Anterior cingulate cortex (tissue), 58 donors: ENCODE measurements around the gene TK2.
A peak's percentile ranks its signal among the peaks of the same experiment; 100 is the strongest.
"Not testable (repeated sequence)": the region's sequence is repeated elsewhere in the genome, so short reads cannot be mapped to it uniquely, and the experiment has no call there.

ENCODE experiments used
- DNase-seq, 58 donors: peaks; one replicate each; lab custom pipeline; 2025; lab: John Stamatoyannopoulos, UW

Gene TK2

GRCh38 chr16:66522816-66523590, 26.9 kb downstream of the TK2 start:
- DNase-seq = no peak

GRCh38 chr16:66521951-66522771, 27.8 kb downstream of the TK2 start:
- DNase-seq = peak in 1 of 58 donors; percentile 22

- no peak for DNase-seq
Observed at GRCh38 chr16:66521252-66521713, 28.6 kb downstream of the TK2 start.

GRCh38 chr16:66520406-66521170, 29.3 kb downstream of the TK2 start:
- DNase-seq = peak in 3 of 58 donors; percentile 19 to 26 (median 26)

GRCh38 chr16:66519482-66520373, 30.2 kb downstream of the TK2 start:
- no peak for DNase-seq

GRCh38 chr16:66517586-66518263, 32.2 kb downstream of the TK2 start:
- peak in 1 of 58 donors; percentile 57 for DNase-seq

GRCh38 chr16:66516808-66517585, 32.9 kb downstream of the TK2 start:
- DNase-seq = peak in 57 of 58 donors; percentile 25 to 98 (median 84)

GRCh38 chr16:66516509-66516807, 33.5 kb downstream of the TK2 start:
- DNase-seq = peak in 1 of 58 donors; percentile 86

DNA sequence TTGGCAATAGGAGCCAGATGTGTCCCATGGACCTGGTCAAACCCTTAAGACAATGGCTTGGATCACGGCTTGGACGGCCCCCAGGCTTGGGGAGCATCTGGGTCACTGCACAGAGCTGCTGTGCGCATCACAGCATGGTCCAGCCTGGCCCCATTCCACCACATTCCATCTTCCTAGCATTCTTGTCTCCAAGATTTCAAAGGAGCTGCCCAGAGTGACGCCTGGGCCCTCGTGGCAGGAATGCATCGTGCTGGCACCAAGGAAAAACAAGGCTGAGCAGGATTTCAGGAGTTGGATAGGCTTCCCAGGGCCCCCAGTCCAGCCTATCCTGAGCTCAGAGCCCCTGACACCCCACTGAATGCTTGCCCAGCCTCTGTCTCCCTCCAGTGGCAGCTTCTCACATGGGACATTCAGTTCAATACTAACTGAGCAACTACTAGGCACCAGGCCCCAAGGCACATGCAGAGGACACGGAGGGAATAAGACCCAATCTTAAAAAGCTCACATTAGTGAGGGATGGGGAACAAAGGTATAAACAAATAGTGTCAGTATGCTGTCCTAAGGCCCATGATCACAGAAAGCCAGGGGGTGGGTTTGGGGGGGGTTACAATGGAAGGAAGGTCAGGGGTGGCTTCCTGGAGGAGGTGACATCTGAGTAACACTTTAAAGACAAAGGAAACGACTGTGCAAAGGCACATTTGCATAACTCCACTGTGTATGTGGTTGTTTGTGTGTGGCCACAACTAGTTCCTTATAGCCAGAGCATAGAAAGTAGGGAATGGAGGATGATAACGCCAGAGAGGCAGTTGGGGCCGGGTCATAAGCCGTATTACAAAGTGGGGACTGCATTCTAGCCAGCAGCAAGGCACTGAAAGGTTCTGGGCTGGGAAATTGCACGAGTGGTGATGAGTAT, 34.1 kb downstream of the TK2 start:
- DNase-seq = peak in 10 of 58 donors; percentile 16 to 71 (median 30)

- DNase-seq = not testable (repeated sequence)
Observed at GRCh38 chr16:66514980-66515595, 34.8 kb downstream of the TK2 start.

GRCh38 chr16:66514391-66514790, 35.5 kb downstream of the TK2 start:
- not testable (repeated sequence) for DNase-seq

DNA sequence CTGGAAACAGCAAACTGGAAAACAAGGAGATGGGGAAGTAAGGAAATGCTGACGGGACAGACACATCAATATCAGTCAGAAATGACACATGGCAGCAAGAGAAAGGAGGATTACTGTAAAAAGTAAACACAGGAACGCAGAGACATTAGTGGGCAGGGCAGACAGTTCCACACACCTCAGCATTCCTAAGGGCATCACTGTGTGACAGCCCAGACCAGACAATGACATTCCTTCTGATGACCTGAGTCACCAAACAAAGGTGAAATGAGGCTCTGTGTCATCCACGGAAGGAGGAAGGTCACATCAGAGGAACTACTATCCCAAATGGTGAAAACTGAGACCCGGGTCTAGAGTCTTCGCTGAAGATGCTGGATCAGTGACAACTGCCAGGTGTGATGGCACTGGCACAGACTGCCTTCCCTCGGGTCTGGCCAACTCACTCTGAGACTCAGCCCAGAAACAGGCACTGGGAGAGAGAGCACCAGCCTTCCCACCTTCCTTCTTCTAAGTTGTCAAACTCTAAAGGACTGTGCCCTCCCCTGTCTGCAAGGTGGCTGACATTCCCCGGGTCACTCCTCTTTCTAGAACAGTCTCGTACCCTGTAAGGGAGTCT, 36.7 kb downstream of the TK2 start:
- DNase-seq = no peak

DNA sequence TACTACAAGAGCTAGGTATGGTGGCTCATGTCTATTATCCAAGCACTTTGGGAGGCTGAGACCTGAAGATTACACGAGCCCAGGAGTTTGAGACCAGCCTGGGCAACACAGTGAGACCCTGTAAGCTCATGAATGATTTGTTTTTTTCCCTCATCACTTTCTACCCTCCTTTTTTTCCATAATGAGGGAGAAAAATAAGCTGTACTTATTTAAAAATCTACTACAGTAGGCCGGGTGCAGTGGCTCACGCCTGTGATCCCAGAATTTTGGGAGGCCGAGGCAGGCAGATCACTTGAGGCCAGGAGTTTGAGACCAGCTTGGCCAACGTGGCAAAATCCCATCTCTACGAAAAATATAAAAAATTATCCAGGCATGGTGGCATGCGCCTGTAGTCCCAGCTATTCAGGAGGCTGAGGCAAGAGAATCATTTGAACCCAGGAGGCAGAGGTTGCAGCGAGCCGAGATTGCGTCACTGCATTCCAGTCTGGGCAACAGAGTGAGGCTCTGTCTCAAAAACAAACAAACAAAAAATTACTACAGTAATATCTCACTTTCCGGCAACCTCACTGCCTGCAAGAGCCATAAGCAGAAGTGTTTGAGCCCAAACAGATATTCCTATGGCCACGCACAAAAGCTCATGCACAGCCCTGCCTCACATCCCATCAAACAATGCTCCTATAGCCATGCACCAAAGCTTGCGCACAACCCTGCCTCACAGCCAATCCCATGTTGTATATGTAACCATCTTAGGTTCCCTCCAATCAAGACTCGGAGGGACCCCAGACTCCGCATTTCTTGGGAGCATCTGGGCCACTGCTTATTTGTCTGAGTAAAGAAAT, 37.4 kb downstream of the TK2 start:
- no peak for DNase-seq

GRCh38 chr16:66511602-66512271, 38.2 kb downstream of the TK2 start:
- DNase-seq = no peak
